Measurements from ENCODE around the gene RHOBTB1.

DNA sequence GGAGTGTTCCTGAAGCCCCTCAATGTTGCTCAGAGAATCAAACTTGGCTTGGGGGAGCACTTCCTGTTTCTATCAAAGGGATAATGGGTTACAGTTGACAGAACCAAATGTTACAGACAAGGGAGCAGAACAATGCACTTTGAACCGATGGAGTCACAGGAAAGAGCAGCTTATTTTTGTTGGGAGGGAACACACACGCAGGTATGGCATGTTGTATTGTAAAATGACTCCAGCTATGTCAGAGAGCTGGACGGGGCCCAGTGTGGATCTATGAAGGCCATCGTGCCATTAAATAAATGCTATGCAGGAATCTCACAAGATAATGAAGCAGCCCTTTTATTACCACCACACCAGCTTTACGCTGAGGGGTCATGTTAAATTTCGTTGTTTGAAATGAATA, 35.1 kb downstream of the RHOBTB1 start:
- no peak for TF ChIP-seq FOXP2 (optimal IDR thresholded peaks at IDR 0.05; ENCODE audit: borderline replicate concordance, extremely low read depth, extremely low read length, insufficient read depth)
- TF ChIP-seq POLR2AphosphoS5 (IDR thresholded peaks at IDR 0.05; ENCODE audit: low read depth, low read length), result no peak
- no peak for TF ChIP-seq SIN3A (IDR thresholded peaks at IDR 0.05; ENCODE audit: borderline replicate concordance, insufficient read depth, low read length)
- TF ChIP-seq, protein P1, sequence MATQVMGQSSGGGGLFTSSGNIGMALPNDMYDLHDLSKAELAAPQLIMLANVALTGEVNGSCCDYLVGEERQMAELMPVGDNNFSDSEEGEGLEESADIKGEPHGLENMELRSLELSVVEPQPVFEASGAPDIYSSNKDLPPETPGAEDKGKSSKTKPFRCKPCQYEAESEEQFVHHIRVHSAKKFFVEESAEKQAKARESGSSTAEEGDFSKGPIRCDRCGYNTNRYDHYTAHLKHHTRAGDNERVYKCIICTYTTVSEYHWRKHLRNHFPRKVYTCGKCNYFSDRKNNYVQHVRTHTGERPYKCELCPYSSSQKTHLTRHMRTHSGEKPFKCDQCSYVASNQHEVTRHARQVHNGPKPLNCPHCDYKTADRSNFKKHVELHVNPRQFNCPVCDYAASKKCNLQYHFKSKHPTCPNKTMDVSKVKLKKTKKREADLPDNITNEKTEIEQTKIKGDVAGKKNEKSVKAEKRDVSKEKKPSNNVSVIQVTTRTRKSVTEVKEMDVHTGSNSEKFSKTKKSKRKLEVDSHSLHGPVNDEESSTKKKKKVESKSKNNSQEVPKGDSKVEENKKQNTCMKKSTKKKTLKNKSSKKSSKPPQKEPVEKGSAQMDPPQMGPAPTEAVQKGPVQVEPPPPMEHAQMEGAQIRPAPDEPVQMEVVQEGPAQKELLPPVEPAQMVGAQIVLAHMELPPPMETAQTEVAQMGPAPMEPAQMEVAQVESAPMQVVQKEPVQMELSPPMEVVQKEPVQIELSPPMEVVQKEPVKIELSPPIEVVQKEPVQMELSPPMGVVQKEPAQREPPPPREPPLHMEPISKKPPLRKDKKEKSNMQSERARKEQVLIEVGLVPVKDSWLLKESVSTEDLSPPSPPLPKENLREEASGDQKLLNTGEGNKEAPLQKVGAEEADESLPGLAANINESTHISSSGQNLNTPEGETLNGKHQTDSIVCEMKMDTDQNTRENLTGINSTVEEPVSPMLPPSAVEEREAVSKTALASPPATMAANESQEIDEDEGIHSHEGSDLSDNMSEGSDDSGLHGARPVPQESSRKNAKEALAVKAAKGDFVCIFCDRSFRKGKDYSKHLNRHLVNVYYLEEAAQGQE (IDR thresholded peaks at IDR 0.05; ENCODE audit: insufficient read depth in 1 of 2, low read depth in 2 of 2, low read length in 2 of 2), result no peak
